HEK293 (cell line): ENCODE data around the gene AK8.

Source experiments
- CTCF ChIA-PET: fragments of 350-600 bp; formaldehyde crosslinking; extraction: SDS; loops from one replicate; lab custom pipeline; 2021; ENCODE audit warnings: antibody characterized with exemption; lab: Yijun Ruan, JAX
- POLR2A ChIA-PET: fragments of 300-600 bp; formaldehyde crosslinking; extraction: SDS; loops from one replicate; lab custom pipeline; 2020; ENCODE audit warnings: antibody characterized with exemption, inconsistent platforms; lab: Yijun Ruan, JAX
- H3K27ac ChIP-seq: fragments of 200-500 bp; sonication (Bioruptor generic); 2 replicates; pipeline ENCODE4 v1.5.1; 2014; ENCODE audit warnings: low read depth, low read length, control low read depth, inconsistent platforms; ENCODE audit errors: extremely low read depth
- H3K36me3 ChIP-seq, 2 experiments: fragments of 200-500 bp in 1 of 2; sonication (Bioruptor generic) in 1 of 2; 1 replicate in 1 of 2; 2 replicates in 1 of 2; pipeline ENCODE4 v1.5.1; 2014 to 2017; ENCODE audit warnings: inconsistent platforms in 2 of 2, low read length in 2 of 2; ENCODE audit not compliant: control insufficient read depth in 2 of 2, insufficient read depth in 1 of 2
- H3K4me1 ChIP-seq: fragments of 200-500 bp; sonication (Bioruptor generic); 2 replicates; pipeline ENCODE4 v1.5.1; 2014; ENCODE audit warnings: mild to moderate bottlenecking, low read length, inconsistent platforms; ENCODE audit not compliant: control insufficient read depth, insufficient read depth
- H3K4me3 ChIP-seq: 2 replicates; pipeline ENCODE4 v1.5.1; 2011; ENCODE audit warnings: low read depth, mild to moderate bottlenecking, control low read depth, low read length, moderate library complexity
- H3K9me3 ChIP-seq: fragments of 200-500 bp; sonication (Bioruptor generic); 2 replicates; pipeline ENCODE4 v1.5.1; 2014; ENCODE audit warnings: low read depth, low read length, inconsistent platforms; ENCODE audit not compliant: control insufficient read depth, insufficient read depth
- GLIS1 ChIP-seq: fragments of 450-650 bp; formaldehyde crosslinking; IDR thresholded peaks from 2 replicates; pipeline ENCODE4 v1.5.1; 2016; ENCODE audit warnings: missing biosample characterization, missing genetic modification characterization
- KLF1 ChIP-seq: fragments of 450-650 bp; formaldehyde crosslinking; IDR thresholded peaks from 2 replicates; pipeline ENCODE4 v1.5.1; 2016; ENCODE audit warnings: missing biosample characterization, missing genetic modification characterization
- KLF10 ChIP-seq: fragments of 450-650 bp; IDR thresholded peaks from 2 replicates; pipeline ENCODE4 v1.5.1; 2018; ENCODE audit warnings: missing biosample characterization, mild to moderate bottlenecking, missing genetic modification characterization
- KLF17 ChIP-seq: fragments of 450-650 bp; formaldehyde crosslinking; IDR thresholded peaks from 2 replicates; pipeline ENCODE4 v1.5.1; 2016; ENCODE audit warnings: missing biosample characterization, missing genetic modification characterization
- KLF8 ChIP-seq: fragments of 450-650 bp; formaldehyde crosslinking; IDR thresholded peaks from 2 replicates; pipeline ENCODE4 v1.5.1; 2016; ENCODE audit warnings: missing biosample characterization, missing genetic modification characterization
- MZF1 ChIP-seq: fragments of 450-650 bp; formaldehyde crosslinking; IDR thresholded peaks from 2 replicates; pipeline ENCODE4 v1.5.1; 2017; ENCODE audit warnings: missing biosample characterization, missing genetic modification characterization, borderline replicate concordance
- OSR2 ChIP-seq: fragments of 450-650 bp; formaldehyde crosslinking; IDR thresholded peaks from 2 replicates; pipeline ENCODE4 v1.5.1; 2016; ENCODE audit warnings: missing biosample characterization, missing genetic modification characterization
- PRDM4 ChIP-seq: fragments of 450-650 bp; formaldehyde crosslinking; IDR thresholded peaks from 2 replicates; pipeline ENCODE4 v1.5.1; 2017; ENCODE audit warnings: missing biosample characterization, missing genetic modification characterization
- SP3 ChIP-seq: fragments of 450-650 bp; formaldehyde crosslinking; IDR thresholded peaks from 2 replicates; pipeline ENCODE4 v1.5.1; 2016; ENCODE audit warnings: missing biosample characterization, missing genetic modification characterization
- ZBTB1 ChIP-seq: fragments of 450-650 bp; formaldehyde crosslinking; IDR thresholded peaks from 2 replicates; pipeline ENCODE4 v1.5.1; 2016; ENCODE audit warnings: missing biosample characterization, missing genetic modification characterization
- ZBTB21 ChIP-seq: fragments of 450-650 bp; formaldehyde crosslinking; IDR thresholded peaks from 2 replicates; pipeline ENCODE4 v1.5.1; 2017; ENCODE audit warnings: missing biosample characterization, missing genetic modification characterization
- ZEB2 ChIP-seq: fragments of 450-650 bp; formaldehyde crosslinking; IDR thresholded peaks from 2 replicates; pipeline ENCODE4 v1.5.1; 2016; ENCODE audit warnings: missing biosample characterization, missing genetic modification characterization
- ZFP69B ChIP-seq: fragments of 450-650 bp; formaldehyde crosslinking; IDR thresholded peaks from 2 replicates; pipeline ENCODE4 v1.5.1; 2016; ENCODE audit warnings: missing biosample characterization, missing genetic modification characterization
- ZNF140 ChIP-seq: fragments of 450-650 bp; formaldehyde crosslinking; IDR thresholded peaks from 2 replicates; pipeline ENCODE4 v1.5.1; 2016; ENCODE audit warnings: missing biosample characterization, missing genetic modification characterization
- ZNF23 ChIP-seq: fragments of 450-650 bp; formaldehyde crosslinking; IDR thresholded peaks from 2 replicates; pipeline ENCODE4 v1.5.1; 2016; ENCODE audit warnings: missing biosample characterization, missing genetic modification characterization, borderline replicate concordance
- ZNF335 ChIP-seq: fragments of 450-650 bp; formaldehyde crosslinking; conservative IDR thresholded peaks from 2 replicates; pipeline ENCODE4 v1.5.1; 2016; ENCODE audit warnings: missing biosample characterization, missing genetic modification characterization
- ZNF37A ChIP-seq: fragments of 450-650 bp; IDR thresholded peaks from 2 replicates; pipeline ENCODE4 v1.5.1; 2018; ENCODE audit warnings: missing biosample characterization, missing genetic modification characterization
- ZNF449 ChIP-seq: fragments of 450-650 bp; formaldehyde crosslinking; IDR thresholded peaks from 2 replicates; pipeline ENCODE4 v1.5.1; 2017; ENCODE audit warnings: missing biosample characterization, mild to moderate bottlenecking, missing genetic modification characterization, moderate library complexity
- ZNF48 ChIP-seq: fragments of 450-650 bp; formaldehyde crosslinking; IDR thresholded peaks from 2 replicates; pipeline ENCODE4 v1.5.1; 2016; ENCODE audit warnings: missing biosample characterization, missing genetic modification characterization
- ZNF501 ChIP-seq: fragments of 450-650 bp; formaldehyde crosslinking; IDR thresholded peaks from 2 replicates; pipeline ENCODE4 v1.5.1; 2016; ENCODE audit warnings: missing biosample characterization, missing genetic modification characterization
- ZNF548 ChIP-seq: fragments of 450-650 bp; formaldehyde crosslinking; IDR thresholded peaks from 2 replicates; pipeline ENCODE4 v1.5.1; 2016; ENCODE audit warnings: missing biosample characterization, missing genetic modification characterization
- ZNF571 ChIP-seq: fragments of 450-650 bp; formaldehyde crosslinking; IDR thresholded peaks from 2 replicates; pipeline ENCODE4 v1.5.0; 2017; ENCODE audit warnings: missing biosample characterization, missing genetic modification characterization
- ZNF654 ChIP-seq: fragments of 450-650 bp; formaldehyde crosslinking; IDR thresholded peaks from 2 replicates; pipeline ENCODE4 v1.5.1; 2016; ENCODE audit warnings: low read depth, missing biosample characterization, missing genetic modification characterization
- ZNF707 ChIP-seq: fragments of 450-650 bp; formaldehyde crosslinking; IDR thresholded peaks from 2 replicates; pipeline ENCODE4 v1.5.1; 2016; ENCODE audit warnings: missing biosample characterization, missing genetic modification characterization
- ZNF76 ChIP-seq: fragments of 450-650 bp; formaldehyde crosslinking; IDR thresholded peaks from 2 replicates; pipeline ENCODE4; 2016; ENCODE audit warnings: low read depth, missing biosample characterization, missing genetic modification characterization, borderline replicate concordance
- ZXDB ChIP-seq: fragments of 450-650 bp; formaldehyde crosslinking; IDR thresholded peaks from 2 replicates; pipeline ENCODE4 v1.5.1; 2016; ENCODE audit warnings: missing biosample characterization, missing genetic modification characterization
- TF ChIP-seq, protein P1 (sequence below): fragments of 450-650 bp; formaldehyde crosslinking; IDR thresholded peaks from 2 replicates; pipeline ENCODE4 v1.5.1; 2016; ENCODE audit warnings: missing biosample characterization, missing genetic modification characterization
- TF ChIP-seq, protein P2 (sequence below): fragments of 450-650 bp; formaldehyde crosslinking; optimal IDR thresholded peaks from 2 replicates; pipeline ENCODE3; 2016; ENCODE audit warnings: missing biosample characterization, mild to moderate bottlenecking, missing genetic modification characterization

Gene AK8

DNA sequence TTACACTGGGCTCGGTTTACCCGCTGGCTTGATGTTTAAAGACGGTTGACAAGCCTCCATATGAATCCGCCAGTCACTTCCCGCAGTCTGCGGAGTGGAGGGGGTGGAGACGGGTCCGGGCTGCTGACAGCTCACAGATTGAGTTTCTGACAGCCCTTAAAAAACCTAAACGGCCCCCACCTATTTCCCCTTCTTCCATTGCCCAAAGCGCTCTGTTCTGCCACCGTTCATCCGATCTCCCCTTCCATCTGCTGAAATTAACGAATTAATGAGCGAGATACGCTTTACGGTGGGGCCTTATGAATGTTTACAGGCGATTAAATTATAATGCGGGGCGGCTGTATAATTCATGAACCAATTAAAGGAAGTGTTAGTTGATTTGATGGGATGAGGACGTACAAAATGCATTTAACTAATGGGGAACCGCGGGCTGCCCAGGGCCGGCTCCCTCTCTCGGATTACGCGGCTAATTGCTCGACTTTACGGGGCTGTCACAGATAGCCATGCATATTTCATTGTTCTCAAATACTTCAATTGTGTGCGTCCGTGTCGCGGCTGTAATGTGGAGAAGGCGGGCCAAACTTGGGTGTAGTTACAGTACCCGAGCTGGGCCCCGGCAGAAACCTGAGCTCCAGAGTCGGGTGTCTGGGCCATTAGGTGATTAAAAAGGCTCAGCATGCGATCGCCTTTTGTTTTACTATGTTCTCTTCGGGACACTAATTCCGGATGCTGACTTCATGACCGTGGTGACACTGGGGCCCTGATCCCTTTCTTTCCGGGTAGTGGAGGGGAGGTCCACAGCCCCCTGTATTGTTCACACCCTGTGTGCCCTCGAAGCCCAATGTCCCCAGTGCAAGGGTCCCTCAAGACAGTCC is 133.0 kb downstream of the AK8 start (continued):
- TF ChIP-seq ZNF449 = peak; percentile 53
- TF ChIP-seq ZEB2 (tag by site-specific recombination) = peak; percentile 90
- no peak for TF ChIP-seq ZNF37A
- TF ChIP-seq KLF17 (tag by site-specific recombination) = peak; percentile 96
- TF ChIP-seq ZNF501 (tag by site-specific recombination) = peak; percentile 78
- TF ChIP-seq ZNF23 (tag by site-specific recombination) = no peak
- no peak for TF ChIP-seq ZNF48 (tag by site-specific recombination)
- peak; percentile 97 for TF ChIP-seq KLF1 (tag by site-specific recombination)
- TF ChIP-seq GLIS1 (tag by site-specific recombination) = peak; percentile 89
- TF ChIP-seq MZF1 (tag by site-specific recombination) = 0 out of 2 replicates have a peak, but pooled peaks have one; percentile 36
- TF ChIP-seq ZFP69B (tag by site-specific recombination) = peak; percentile 92
- 0 out of 2 replicates have a peak, but pooled peaks have one; percentile 13 for TF ChIP-seq ZBTB21 (tag by site-specific recombination)
- TF ChIP-seq, protein P1, sequence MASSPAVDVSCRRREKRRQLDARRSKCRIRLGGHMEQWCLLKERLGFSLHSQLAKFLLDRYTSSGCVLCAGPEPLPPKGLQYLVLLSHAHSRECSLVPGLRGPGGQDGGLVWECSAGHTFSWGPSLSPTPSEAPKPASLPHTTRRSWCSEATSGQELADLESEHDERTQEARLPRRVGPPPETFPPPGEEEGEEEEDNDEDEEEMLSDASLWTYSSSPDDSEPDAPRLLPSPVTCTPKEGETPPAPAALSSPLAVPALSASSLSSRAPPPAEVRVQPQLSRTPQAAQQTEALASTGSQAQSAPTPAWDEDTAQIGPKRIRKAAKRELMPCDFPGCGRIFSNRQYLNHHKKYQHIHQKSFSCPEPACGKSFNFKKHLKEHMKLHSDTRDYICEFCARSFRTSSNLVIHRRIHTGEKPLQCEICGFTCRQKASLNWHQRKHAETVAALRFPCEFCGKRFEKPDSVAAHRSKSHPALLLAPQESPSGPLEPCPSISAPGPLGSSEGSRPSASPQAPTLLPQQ = peak; percentile 93
- TF ChIP-seq ZXDB (tag by site-specific recombination) = peak; percentile 90

DNA sequence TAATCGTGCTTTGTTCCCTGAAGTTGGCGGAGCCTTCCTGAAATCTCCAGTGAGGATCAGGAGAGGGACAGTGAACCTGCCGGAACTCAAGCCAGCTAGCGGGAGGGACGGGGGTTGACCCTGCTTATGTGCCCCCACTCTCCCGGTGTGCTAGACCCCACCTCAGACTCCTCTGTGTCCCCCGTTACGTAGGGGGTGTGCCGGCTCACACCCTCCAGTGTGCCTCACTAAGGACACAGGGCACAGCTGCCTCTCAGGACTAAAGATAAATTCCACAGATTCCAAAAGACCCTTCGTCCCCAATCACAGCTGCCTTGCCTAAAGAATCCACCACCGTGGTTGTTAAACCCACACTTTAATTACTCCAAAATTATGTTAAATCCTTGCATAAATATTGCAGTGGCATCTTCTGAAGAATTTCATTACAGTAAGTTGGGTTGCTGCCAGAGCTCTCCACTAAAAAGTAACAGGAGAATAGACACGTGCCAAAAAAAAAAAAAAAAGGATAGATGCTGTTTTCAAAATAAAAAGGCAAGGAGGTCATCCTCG is 134.1 kb downstream of the AK8 start:
- ChIA-PET CTCF (interaction anchor here (0.6 kb wide), 1 partner anchor 202 kb away, joined by 3 read pairs; no protein-coding TSS in a partner anchor), POLR2A (no interaction called here)
- Histone ChIP-seq H3K27ac (no peak overlapping the region), H3K9me3 (no peaks in the 10 kb centered on the region), H3K4me3 (no peak overlapping the region), H3K4me1 (peaks cover 21% of the 10 kb centered on the region; the same call in 1 of the 2 replicates), H3K36me3 (no peaks in the 10 kb centered on the region)
- peak; percentile 38; the same call in 1 of the 2 replicates for TF ChIP-seq PRDM4
- peak; percentile 38 for TF ChIP-seq ZNF335 (tag by site-specific recombination)
- TF ChIP-seq ZFP69B (tag by site-specific recombination) = no peak
- peak; percentile 37; the same call in 1 of the 2 replicates for TF ChIP-seq OSR2 (tag by site-specific recombination)
- peak; percentile 55; the same call in 1 of the 2 replicates for TF ChIP-seq KLF8 (tag by site-specific recombination)
- no peak for TF ChIP-seq ZNF571
- TF ChIP-seq, protein P2, sequence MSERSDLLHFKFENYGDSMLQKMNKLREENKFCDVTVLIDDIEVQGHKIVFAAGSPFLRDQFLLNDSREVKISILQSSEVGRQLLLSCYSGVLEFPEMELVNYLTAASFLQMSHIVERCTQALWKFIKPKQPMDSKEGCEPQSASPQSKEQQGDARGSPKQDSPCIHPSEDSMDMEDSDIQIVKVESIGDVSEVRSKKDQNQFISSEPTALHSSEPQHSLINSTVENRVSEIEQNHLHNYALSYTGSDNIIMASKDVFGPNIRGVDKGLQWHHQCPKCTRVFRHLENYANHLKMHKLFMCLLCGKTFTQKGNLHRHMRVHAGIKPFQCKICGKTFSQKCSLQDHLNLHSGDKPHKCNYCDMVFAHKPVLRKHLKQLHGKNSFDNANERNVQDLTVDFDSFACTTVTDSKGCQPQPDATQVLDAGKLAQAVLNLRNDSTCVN (tag by site-specific recombination) = peak; percentile 7
- no peak for TF ChIP-seq KLF10 (tag by site-specific recombination)
- no peak for TF ChIP-seq ZNF548 (tag by site-specific recombination)
- TF ChIP-seq SP3 (tag by site-specific recombination) = no peak
- no peak for TF ChIP-seq ZNF654 (tag by site-specific recombination)
- TF ChIP-seq ZNF76 (tag by site-specific recombination) = no peak
- no peak for TF ChIP-seq ZNF140
- TF ChIP-seq ZBTB1 (tag by site-specific recombination) = no peak
- no peak for TF ChIP-seq ZNF707
- TF ChIP-seq ZNF501 (tag by site-specific recombination) = 0 out of 2 replicates have a peak, but pooled peaks have one; percentile 35
